Ovary (tissue), 3 donors: ENCODE results near the gene PLA2G4D.

Experiments
- CTCF ChIP-seq, 3 donors: fragments of 450-650 bp in 2 of 3; fragments of 200-600 bp in 1 of 3; IDR thresholded peaks; one replicate each; pipeline versions ENCODE4 v1.5.1 to v1.8.0; 2016 to 2022; ENCODE audit warnings: antibody characterized with exemption in 3 of 3, mild to moderate bottlenecking in 1 of 3
- EP300 ChIP-seq: sonication (generic); formaldehyde crosslinking; IDR thresholded peaks from one replicate; pipeline ENCODE4 v1.6.1; 2017; ENCODE audit warnings: antibody characterized with exemption
- POLR2A ChIP-seq: fragments of 450-650 bp; IDR thresholded peaks from one replicate; pipeline ENCODE4 v1.6.1; 2017; ENCODE audit warnings: antibody characterized with exemption, mild to moderate bottlenecking, moderate library complexity
- donor health status: DM: no; HTN: no; CAD: no.

DNA sequence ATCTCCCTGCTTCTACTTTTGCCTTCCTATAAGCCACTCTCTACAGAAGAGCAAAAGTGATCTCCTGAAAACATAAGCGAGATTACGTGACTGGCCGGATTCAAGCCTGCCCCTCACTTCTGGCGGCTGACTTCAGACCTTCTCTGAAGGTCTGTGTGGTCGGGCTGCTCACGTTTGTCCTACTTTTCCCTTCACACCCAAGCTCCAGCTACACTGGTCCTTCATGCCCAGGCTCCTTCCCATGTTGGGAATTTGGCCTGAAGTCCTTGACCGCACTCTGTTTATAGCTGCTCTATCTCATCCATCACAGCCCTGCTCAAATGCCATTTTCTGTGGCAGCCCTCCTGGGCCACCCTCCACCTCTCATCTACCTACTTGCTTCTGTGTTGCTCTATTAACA is 66.8 kb downstream of the PLA2G4D start:
- TF ChIP-seq EP300 (no peak), CTCF (IDR thresholded peaks at IDR 0.05) (no peak), POLR2A (no peak)
